ENCODE data around the gene MUSTN1. TPM values are rescaled to one million over a fixed set of nuclear protein-coding genes. Genes with fewer than 3 reads are reported as not detected.
A peak's percentile ranks its signal among the peaks of the same experiment; 100 is the strongest.

The MUSTN1 gene
- polyA plus RNA-seq, 3 donors = 0.29 to 13.7 TPM; not detected in 1

DNA sequence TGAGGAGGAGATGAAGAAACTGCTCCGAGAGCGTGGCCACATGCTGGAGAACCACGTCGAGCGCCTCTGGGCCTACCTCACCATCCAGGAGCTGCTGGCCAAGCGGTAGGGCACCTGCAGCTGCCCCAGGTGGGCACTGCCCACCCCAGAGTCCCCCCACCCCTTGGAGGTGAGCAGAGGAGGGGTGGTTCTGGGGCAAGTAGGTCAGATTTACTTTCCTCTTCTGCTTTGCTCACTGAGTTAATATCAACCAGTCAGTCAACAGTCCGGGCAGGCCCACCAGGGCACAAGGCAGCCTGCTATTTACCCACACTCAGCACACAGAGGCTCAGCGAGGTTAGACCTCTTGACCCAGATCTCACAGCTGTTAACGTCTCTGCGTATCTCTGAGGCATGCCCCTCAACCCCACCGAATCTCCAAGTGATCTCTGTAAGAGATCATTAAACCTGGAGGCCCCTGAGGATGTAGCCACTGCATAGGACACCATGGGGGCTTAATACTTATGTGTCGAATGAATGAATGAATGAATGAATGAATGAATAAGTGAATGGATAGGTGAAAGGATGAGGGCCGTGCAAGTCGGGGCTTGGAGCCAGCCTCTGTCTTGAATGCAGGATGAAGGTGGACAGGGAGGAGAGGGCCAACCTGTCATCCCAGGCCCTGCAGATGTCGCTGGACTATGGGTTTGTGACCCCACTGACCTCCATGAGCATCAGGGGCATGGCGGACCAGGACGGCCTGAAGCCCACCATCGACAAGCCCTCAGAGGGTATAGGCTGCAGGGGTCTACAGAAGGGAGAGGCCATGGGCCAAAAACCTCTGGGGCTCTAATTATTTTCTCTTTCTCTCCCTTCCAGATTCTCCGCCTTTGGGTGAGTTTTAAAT lies 48.2 kb downstream of the MUSTN1 start:
- intact Hi-C loops (cut with micrococcal nuclease) = no loop called here
- H3K27me3 ChIP-seq (ENCODE audit: control insufficient read depth in 2 of 2, insufficient read depth in 2 of 2, low read length in 2 of 2) = no peaks in the 10 kb centered on the region
- 94% methylated on average over 9 of the region's 19 CpGs for WGBS (ENCODE audit: insufficient coverage)
- H4K20me1 ChIP-seq (ENCODE audit: insufficient read depth, low read length) = no peaks in the 10 kb centered on the region
- TF ChIP-seq, protein P1, sequence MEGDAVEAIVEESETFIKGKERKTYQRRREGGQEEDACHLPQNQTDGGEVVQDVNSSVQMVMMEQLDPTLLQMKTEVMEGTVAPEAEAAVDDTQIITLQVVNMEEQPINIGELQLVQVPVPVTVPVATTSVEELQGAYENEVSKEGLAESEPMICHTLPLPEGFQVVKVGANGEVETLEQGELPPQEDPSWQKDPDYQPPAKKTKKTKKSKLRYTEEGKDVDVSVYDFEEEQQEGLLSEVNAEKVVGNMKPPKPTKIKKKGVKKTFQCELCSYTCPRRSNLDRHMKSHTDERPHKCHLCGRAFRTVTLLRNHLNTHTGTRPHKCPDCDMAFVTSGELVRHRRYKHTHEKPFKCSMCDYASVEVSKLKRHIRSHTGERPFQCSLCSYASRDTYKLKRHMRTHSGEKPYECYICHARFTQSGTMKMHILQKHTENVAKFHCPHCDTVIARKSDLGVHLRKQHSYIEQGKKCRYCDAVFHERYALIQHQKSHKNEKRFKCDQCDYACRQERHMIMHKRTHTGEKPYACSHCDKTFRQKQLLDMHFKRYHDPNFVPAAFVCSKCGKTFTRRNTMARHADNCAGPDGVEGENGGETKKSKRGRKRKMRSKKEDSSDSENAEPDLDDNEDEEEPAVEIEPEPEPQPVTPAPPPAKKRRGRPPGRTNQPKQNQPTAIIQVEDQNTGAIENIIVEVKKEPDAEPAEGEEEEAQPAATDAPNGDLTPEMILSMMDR (IDR thresholded peaks at IDR 0.05) = no peak
- H3K4me3 ChIP-seq (replicated peaks in 1 of 3; ENCODE audit: low read depth in 2 of 3, low read length in 3 of 3) = no peak overlapping the region
- H3K4me1 Mint-ChIP-seq = peaks cover 9% of the 10 kb centered on the region
- no peaks in the 10 kb centered on the region for H3K79me2 ChIP-seq (ENCODE audit: insufficient read depth, low read length)
- no peaks in the 10 kb centered on the region for H3K9me3 ChIP-seq (replicated peaks in 1 of 2; ENCODE audit: control insufficient read depth in 1 of 2, insufficient read depth in 1 of 2, low read length in 2 of 2)
- H3K4me2 ChIP-seq (replicated peaks; ENCODE audit: extremely low read depth, low read length, poor library complexity, severe bottlenecking) = no peak overlapping the region
- no peak for DNase-seq
- H3K4me3 Mint-ChIP-seq = no peak overlapping the region
- H3K36me3 Mint-ChIP-seq = no peaks in the 10 kb centered on the region
- H3K9ac ChIP-seq (ENCODE audit: insufficient read depth, low read length, poor library complexity, severe bottlenecking) = no peak overlapping the region
- peaks cover 7 to 16% (median 9%) of the 10 kb centered on the region in 3 donors for H3K27me3 Mint-ChIP-seq (ENCODE audit: low read depth in 3 of 3)
- H3K27ac Mint-ChIP-seq = peak overlapping the region in 1 of 7 donors; percentile 18
- no peak overlapping the region for H2AFZ ChIP-seq (ENCODE audit: insufficient read depth, low read depth, low read length, poor library complexity, severe bottlenecking)
- H3K27ac ChIP-seq (ENCODE audit: low read depth in 1 of 2, low read length in 2 of 2) = no peak overlapping the region
- no peaks in the 10 kb centered on the region for H3K36me3 ChIP-seq (replicated peaks in 1 of 2; ENCODE audit: control insufficient read depth in 1 of 2, insufficient read depth in 2 of 2, low read length in 2 of 2)
- H3K9me3 Mint-ChIP-seq = no peaks in the 10 kb centered on the region
- peaks cover 0 to 5% of the 10 kb centered on the region in 2 donors for H3K4me1 ChIP-seq (ENCODE audit: control insufficient read depth in 1 of 2, insufficient read depth in 2 of 2, low read length in 2 of 2)

DNA sequence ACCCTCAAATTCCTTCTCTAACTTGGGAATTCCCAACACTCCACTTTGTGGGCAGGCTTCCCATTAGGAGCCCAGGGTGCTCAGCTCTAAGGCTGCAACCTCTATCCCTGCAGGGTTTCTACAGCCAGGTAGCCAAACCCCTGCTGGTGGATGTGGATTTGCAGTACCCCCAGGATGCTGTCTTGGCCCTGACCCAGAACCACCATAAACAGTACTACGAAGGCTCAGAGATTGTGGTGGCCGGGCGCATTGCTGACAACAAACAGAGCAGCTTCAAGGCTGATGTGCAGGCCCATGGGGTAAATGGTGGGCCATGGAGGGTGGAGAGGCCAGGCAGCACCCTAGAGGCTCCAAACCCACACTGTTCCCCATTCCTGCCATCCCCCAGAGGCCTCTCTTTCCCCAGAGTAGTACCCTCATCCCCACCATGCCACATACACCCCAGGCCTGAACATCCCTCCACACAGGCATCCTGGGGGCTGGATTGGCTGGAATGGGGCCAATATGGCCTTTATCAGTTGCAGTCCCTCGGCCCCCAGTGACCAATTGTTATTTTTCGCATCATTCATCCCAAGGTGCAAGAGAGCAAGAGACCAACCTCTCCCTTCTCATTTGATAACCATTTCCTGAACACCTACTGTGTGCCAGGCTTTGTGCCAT lies 49.8 kb downstream of the MUSTN1 start:
- H3K4me2 ChIP-seq (replicated peaks; ENCODE audit: extremely low read depth, low read length, poor library complexity, severe bottlenecking) = no peak overlapping the region
- no peak overlapping the region for H2AFZ ChIP-seq (ENCODE audit: insufficient read depth, low read depth, low read length, poor library complexity, severe bottlenecking)
- no peak for DNase-seq
- no peaks in the 10 kb centered on the region for H4K20me1 ChIP-seq (ENCODE audit: insufficient read depth, low read length)
- H3K79me2 ChIP-seq (ENCODE audit: insufficient read depth, low read length) = no peaks in the 10 kb centered on the region
- no peak overlapping the region for H3K9ac ChIP-seq (ENCODE audit: insufficient read depth, low read length, poor library complexity, severe bottlenecking)
- no peak overlapping the region for H3K4me3 ChIP-seq (replicated peaks in 1 of 3; ENCODE audit: low read depth in 2 of 3, low read length in 3 of 3)
- intact Hi-C loops (cut with micrococcal nuclease) = loop anchor here in 1 of 2 donors (5.0 kb wide), 1 partner anchor 38 kb away; no protein-coding TSS in a partner anchor
- no CpG with 5 or more reads among the region's 5 CpGs for WGBS (ENCODE audit: insufficient coverage)
- Mint-ChIP-seq H3K36me3 (no peaks in the 10 kb centered on the region), H3K27me3 (ENCODE audit: low read depth in 3 of 3) (peaks cover 7 to 16% (median 9%) of the 10 kb centered on the region in 3 donors), H3K9me3 (peaks cover 0 to 2% (median 0%) of the 10 kb centered on the region in 7 donors), H3K27ac (no peak overlapping the region), H3K4me3 (no peak overlapping the region), H3K4me1 (peaks cover 23% of the 10 kb centered on the region)
- H3K27me3 ChIP-seq (ENCODE audit: control insufficient read depth in 2 of 2, insufficient read depth in 2 of 2, low read length in 2 of 2) = no peaks in the 10 kb centered on the region
- no peaks in the 10 kb centered on the region for H3K9me3 ChIP-seq (replicated peaks in 1 of 2; ENCODE audit: control insufficient read depth in 1 of 2, insufficient read depth in 1 of 2, low read length in 2 of 2)
- H3K27ac ChIP-seq (ENCODE audit: low read depth in 1 of 2, low read length in 2 of 2) = no peak overlapping the region
- TF ChIP-seq, protein P1 (IDR thresholded peaks at IDR 0.05) = no peak
- peaks cover 10 to 20% of the 10 kb centered on the region in 2 donors for H3K4me1 ChIP-seq (ENCODE audit: control insufficient read depth in 1 of 2, insufficient read depth in 2 of 2, low read length in 2 of 2)
- H3K36me3 ChIP-seq (replicated peaks in 1 of 2; ENCODE audit: control insufficient read depth in 1 of 2, insufficient read depth in 2 of 2, low read length in 2 of 2) = no peaks in the 10 kb centered on the region

All from CD14-positive monocyte (primary cell).